Left ventricle myocardium inferior (tissue), 1 donor: Measurements from ENCODE around the gene PCDHB14. TPM values are rescaled to one million over a fixed set of nuclear protein-coding genes. Genes with fewer than 3 reads are reported as not detected.
A peak's percentile ranks its signal among the peaks of the same experiment; 100 is the strongest.
"Not testable (repeated sequence)": the region's sequence is repeated elsewhere in the genome, so short reads cannot be mapped to it uniquely, and the experiment has no call there.

Experiments used
- DNase-seq: peaks from one replicate; pipeline ENCODE4 v3.0.0-alpha.2; 2020
- H3K27ac ChIP-seq: fragments of 200-600 bp; replicated peaks from 2 replicates; pipeline ENCODE4 v1.8.0; 2021
- H3K27me3 ChIP-seq: fragments of 200-600 bp; 2 replicates; pipeline ENCODE4 v1.8.0; 2021; ENCODE audit warnings: low read depth
- H3K36me3 ChIP-seq: fragments of 200-600 bp; 2 replicates; pipeline ENCODE4 v1.8.0; 2021
- H3K4me1 ChIP-seq: fragments of 200-600 bp; 2 replicates; pipeline ENCODE4 v1.8.0; 2021
- H3K4me3 ChIP-seq: fragments of 200-600 bp; 2 replicates; pipeline ENCODE4 v1.8.0; 2021; ENCODE audit warnings: mild to moderate bottlenecking, moderate library complexity
- H3K9me3 ChIP-seq: fragments of 200-600 bp; replicated peaks from 2 replicates; pipeline ENCODE4 v1.8.0; 2021
- CTCF ChIP-seq: fragments of 200-600 bp; IDR thresholded peaks from 2 replicates; pipeline ENCODE4 v1.8.0; 2021; ENCODE audit warnings: antibody characterized with exemption, mild to moderate bottlenecking, borderline replicate concordance
- intact Hi-C: fragments of 100-400 bp; cut with micrococcal nuclease; formaldehyde crosslinking; loops from one replicate; pipeline ENCODE4 v1.11.0; 2022
- total RNA-seq: library from RNA; stranded (reverse); fragmentation: NEBNext Ultra II Directional; extraction: Animal tissue kit (Norgen Biotek cat#: 25700); gene quantifications from one replicate; pipeline ENCODE4 v1.2.1, GENCODE V29; 2021
- donor health status: DM: no; HTN: yes; CAD: no; lungs with severe emphysema.

The PCDHB14 gene
- total RNA-seq, 1 donor from 2014 or later: 1.9 TPM

GRCh38 chr5:141234109-141234667, 11.0 kb downstream of the PCDHB14 start:
- H3K27ac ChIP-seq: no peak overlapping the region
- peaks cover 11% of the 10 kb centered on the region for H3K36me3 ChIP-seq
- H3K27me3 ChIP-seq: peaks cover 22% of the 10 kb centered on the region
- no peak for DNase-seq
- H3K4me3 ChIP-seq: peak overlapping the region; percentile 49
- no peaks in the 10 kb centered on the region for H3K4me1 ChIP-seq
- peak; percentile 30 for TF ChIP-seq CTCF
- intact Hi-C loops: no loop called here
- H3K9me3 ChIP-seq: peaks cover 95% of the 10 kb centered on the region

- H3K36me3 ChIP-seq, H3K27ac ChIP-seq, intact Hi-C loops, H3K4me3 ChIP-seq, DNase-seq, H3K4me1 ChIP-seq: not testable (repeated sequence)
- Histone ChIP-seq H3K9me3 (peaks cover 99% of the 10 kb centered on the region), H3K27me3 (peaks cover 23% of the 10 kb centered on the region)
Observed at GRCh38 chr5:141235922-141236321, 12.8 kb downstream of the PCDHB14 start.

GRCh38 chr5:141236516-141237313, 13.6 kb downstream of the PCDHB14 start:
- Histone ChIP-seq H3K4me1 (no peaks in the 10 kb centered on the region), H3K36me3 (peaks cover 4% of the 10 kb centered on the region), H3K9me3 (peaks cover 99% of the 10 kb centered on the region), H3K27ac (no peak overlapping the region), H3K4me3 (no peak overlapping the region), H3K27me3 (peaks cover 31% of the 10 kb centered on the region)
- no peak for TF ChIP-seq CTCF
- intact Hi-C loops: no loop called here
- no peak for DNase-seq

GRCh38 chr5:141241496-141241895, 18.4 kb downstream of the PCDHB14 start:
- no peak for DNase-seq
- no peak for TF ChIP-seq CTCF
- peaks cover 34% of the 10 kb centered on the region for H3K27me3 ChIP-seq
- no peaks in the 10 kb centered on the region for H3K4me1 ChIP-seq
- peaks cover 14% of the 10 kb centered on the region for H3K36me3 ChIP-seq
- H3K4me3 ChIP-seq: no peak overlapping the region
- no peak overlapping the region for H3K27ac ChIP-seq
- peaks cover 99% of the 10 kb centered on the region for H3K9me3 ChIP-seq
- intact Hi-C loops: no loop called here

- H3K9me3 ChIP-seq: peaks cover 100% of the 10 kb centered on the region
- intact Hi-C loops: no loop called here
- peak; percentile 32 for DNase-seq
Observed at GRCh38 chr5:141245250-141245717, 22.1 kb downstream of the PCDHB14 start, which contains the start of gene PCDHB15. Gene PCDHB15 (plus strand): TSS chr5:141245395. CDS start chr5:141245579, 184 bp downstream.

GRCh38 chr5:141246971-141247370, 23.8 kb downstream of the PCDHB14 start:
- H3K4me1 ChIP-seq, H3K4me3 ChIP-seq, H3K27ac ChIP-seq, DNase-seq, intact Hi-C loops: not testable (repeated sequence)
- Histone ChIP-seq H3K27me3 (peaks cover 10% of the 10 kb centered on the region), H3K36me3 (peaks cover 47% of the 10 kb centered on the region), H3K9me3 (peaks cover 100% of the 10 kb centered on the region)

More at GRCh38 chr5:141245250-141245717, 22.1 kb downstream of the PCDHB14 start, which contains the start of gene PCDHB15:
- H3K4me1 ChIP-seq: no peaks in the 10 kb centered on the region
- H3K36me3 ChIP-seq: peaks cover 42% of the 10 kb centered on the region
- peaks cover 22% of the 10 kb centered on the region for H3K27me3 ChIP-seq
- peak; percentile 56 for TF ChIP-seq CTCF
- H3K27ac ChIP-seq: no peak within 1 kb of the TSS
- peak within 1 kb of the TSS; percentile 60 for H3K4me3 ChIP-seq

- intact Hi-C loops, H3K27ac ChIP-seq, H3K27me3 ChIP-seq, H3K4me1 ChIP-seq, H3K4me3 ChIP-seq, DNase-seq: not testable (repeated sequence)
- Histone ChIP-seq H3K9me3 (peaks cover 100% of the 10 kb centered on the region), H3K36me3 (peaks cover 47% of the 10 kb centered on the region)
Observed at GRCh38 chr5:141247434-141247833, 24.3 kb downstream of the PCDHB14 start.
